GM23248 (cell line): ENCODE results near the gene IFT81. TPM values are rescaled to one million over a fixed set of nuclear protein-coding genes. Genes with fewer than 3 reads are reported as not detected.

Experiments used
- DNase-seq: peaks from one replicate; pipeline ENCODE4 v3.0.0-alpha.2; 2015
- H2AFZ ChIP-seq: fragments of 200-600 bp; sonication (generic); 2 replicates; pipeline ENCODE4 v1.6.1; 2016; ENCODE audit warnings: antibody characterized with exemption
- H3F3A ChIP-seq: fragments of 200-600 bp; sonication (generic); 2 replicates; pipeline ENCODE4 v1.6.1; 2016; ENCODE audit warnings: mild to moderate bottlenecking, antibody characterized with exemption, mixed run types; ENCODE audit not compliant: insufficient read depth
- H3K27ac ChIP-seq: fragments of 200-600 bp; sonication (generic); 2 replicates; pipeline ENCODE4 v1.5.1; 2016; ENCODE audit warnings: mild to moderate bottlenecking
- H3K27me3 ChIP-seq: fragments of 200-600 bp; sonication (generic); replicated peaks from 2 replicates; pipeline ENCODE4 v1.6.1; 2016; ENCODE audit warnings: mild to moderate bottlenecking; ENCODE audit not compliant: insufficient read depth
- H3K36me3 ChIP-seq: fragments of 200-600 bp; sonication (generic); 2 replicates; pipeline ENCODE4 v1.6.1; 2016; ENCODE audit warnings: low read depth, mild to moderate bottlenecking
- H3K4me1 ChIP-seq: fragments of 200-600 bp; sonication (generic); 2 replicates; pipeline ENCODE4 v1.6.1; 2016; ENCODE audit warnings: mild to moderate bottlenecking; ENCODE audit not compliant: insufficient read depth
- H3K4me2 ChIP-seq: fragments of 200-600 bp; sonication (generic); one replicate; pipeline ENCODE4 v1.6.1; 2016; ENCODE audit warnings: mild to moderate bottlenecking; ENCODE audit not compliant: unreplicated experiment
- H3K4me3 ChIP-seq: fragments of 200-600 bp; sonication (generic); 2 replicates; pipeline ENCODE4 v1.5.1; 2016; ENCODE audit warnings: mild to moderate bottlenecking
- H3K79me2 ChIP-seq: fragments of 200-600 bp; sonication (generic); 2 replicates; pipeline ENCODE4 v1.6.1; 2016; ENCODE audit warnings: mild to moderate bottlenecking; ENCODE audit not compliant: insufficient read depth
- H3K9ac ChIP-seq: fragments of 200-600 bp; sonication (generic); 2 replicates; pipeline ENCODE4 v1.6.1; 2016; ENCODE audit warnings: mild to moderate bottlenecking
- H3K9me2 ChIP-seq: fragments of 200-600 bp; sonication (generic); 2 replicates; pipeline ENCODE4 v1.6.1; 2016; ENCODE audit warnings: mixed run types, mild to moderate bottlenecking, moderate library complexity; ENCODE audit not compliant: insufficient read depth
- H3K9me3 ChIP-seq: fragments of 200-600 bp; sonication (generic); one replicate; pipeline ENCODE4 v1.6.1; 2017; ENCODE audit warnings: low read depth
- H4K20me1 ChIP-seq: fragments of 200-600 bp; sonication (generic); 2 replicates; pipeline ENCODE4 v1.6.0; 2016; ENCODE audit not compliant: insufficient read depth
- EZH2 ChIP-seq: fragments of 200-600 bp; sonication (generic); IDR thresholded peaks from 2 replicates; pipeline ENCODE4 v1.6.1; 2018; ENCODE audit warnings: antibody characterized with exemption, mild to moderate bottlenecking; ENCODE audit not compliant: insufficient read depth, poor library complexity, severe bottlenecking
- EZH2phosphoT487 ChIP-seq: fragments of 200-600 bp; sonication (generic); IDR thresholded peaks from 2 replicates; pipeline ENCODE4 v1.6.1; 2018; ENCODE audit warnings: antibody characterized with exemption, moderate library complexity, mild to moderate bottlenecking, low read depth; ENCODE audit not compliant: insufficient read depth
- WGBS, 2 experiments: methylation state at CpG; one replicate each; pipeline ENCODE4 v1.1.6; 2015 to 2017; ENCODE audit warnings: low lambda C conversion rate in 2 of 2, low coverage in 1 of 2; ENCODE audit errors: missing lambda C conversion rate in 2 of 2; 5-methylcytosine and 5-hydroxymethylcytosine counted together
- in situ Hi-C: fragments of 300-500 bp; cut with MboI; formaldehyde crosslinking; loops from 2 replicates; pipeline ENCODE4 v1.15.0; 2020
- polyA plus RNA-seq: library from polyadenylated mRNA; unstranded; fragments of >200 nt; fragmentation: Nextera tagmentation; extraction: Ambion mirVana; gene quantifications from 2 replicates; pipeline ENCODE4 v1.2.1, GENCODE V29; 2016
- total RNA-seq: library from RNA; depleted of rRNA; stranded (reverse); fragments of >200 nt; shearing (Covaris generic); gene quantifications from 2 replicates; pipeline ENCODE4 v1.2.3, GENCODE V29; 2014

The IFT81 gene
- total and polyA plus RNA-seq, 2 experiments from 2014 or later: 9.5 to 14.0 TPM

- in situ Hi-C loops: no loop called here
- Histone ChIP-seq H3K27ac (no peak overlapping the region), H3K79me2 (no peaks in the 10 kb centered on the region), H3K4me3 (no peak overlapping the region), H3K36me3 (no peaks in the 10 kb centered on the region), H3K9me2 (no peaks in the 10 kb centered on the region), H4K20me1 (no peaks in the 10 kb centered on the region), H3K9me3 (no peaks in the 10 kb centered on the region), H3F3A (no peaks in the 10 kb centered on the region), H3K4me1 (peaks cover 7% of the 10 kb centered on the region; the same call in 1 of the 2 replicates), H2AFZ (no peak overlapping the region), H3K27me3 (no peaks in the 10 kb centered on the region), H3K9ac (no peak overlapping the region), H3K4me2 (no peak overlapping the region)
- 81 to 82% methylated on average over 11 to 12 of the region's 12 CpGs for WGBS, 2 experiments
- no peak for DNase-seq
- TF ChIP-seq EZH2 (no peak), EZH2phosphoT487 (no peak)
Observed at GRCh38 chr12:110256780-110257431, 132.7 kb downstream of the IFT81 start.

GRCh38 chr12:110258466-110258865 lies 134.3 kb downstream of the IFT81 start:
- TF ChIP-seq EZH2 (no peak), EZH2phosphoT487 (no peak)
- no peaks in the 10 kb centered on the region for H3K27me3 ChIP-seq
- H3K9ac ChIP-seq: no peak overlapping the region
- H3K9me2 ChIP-seq: no peaks in the 10 kb centered on the region
- in situ Hi-C loops: no loop called here
- no peaks in the 10 kb centered on the region for H3K9me3 ChIP-seq
- no peaks in the 10 kb centered on the region for H3K79me2 ChIP-seq
- H3K4me1 ChIP-seq: peaks cover 2% of the 10 kb centered on the region; the same call in 1 of the 2 replicates
- no peak overlapping the region for H2AFZ ChIP-seq
- no peak overlapping the region for H3K27ac ChIP-seq
- no peaks in the 10 kb centered on the region for H3F3A ChIP-seq
- H3K4me2 ChIP-seq: no peak overlapping the region
- no peak for DNase-seq
- 90 to 94% methylated on average over 12 of the region's 12 CpGs for WGBS, 2 experiments
- no peaks in the 10 kb centered on the region for H4K20me1 ChIP-seq
- no peak overlapping the region for H3K4me3 ChIP-seq
- H3K36me3 ChIP-seq: no peaks in the 10 kb centered on the region

GRCh38 chr12:110262442-110263388 lies 138.6 kb downstream of the IFT81 start:
- Histone ChIP-seq H3K4me3 (no peak overlapping the region), H4K20me1 (no peaks in the 10 kb centered on the region), H3F3A (peaks cover 12% of the 10 kb centered on the region), H3K4me2 (no peak overlapping the region), H3K79me2 (no peaks in the 10 kb centered on the region), H2AFZ (no peak overlapping the region), H3K36me3 (no peaks in the 10 kb centered on the region), H3K9ac (no peak overlapping the region), H3K27me3 (no peaks in the 10 kb centered on the region), H3K9me3 (no peaks in the 10 kb centered on the region), H3K27ac (no peak overlapping the region), H3K4me1 (peaks cover 14% of the 10 kb centered on the region), H3K9me2 (no peaks in the 10 kb centered on the region)
- no peak for DNase-seq
- in situ Hi-C loops: no loop called here
- WGBS, 2 experiments: 76 to 77% methylated on average over 17 of the region's 17 CpGs
- TF ChIP-seq EZH2phosphoT487: no peak
- no peak for TF ChIP-seq EZH2

GRCh38 chr12:110266381-110266960 lies 142.3 kb downstream of the IFT81 start:
- Histone ChIP-seq H2AFZ (peak overlapping the region; percentile 19), H3K9me2 (no peaks in the 10 kb centered on the region), H3K4me3 (peak overlapping the region; percentile 36; the same call in 1 of the 2 replicates), H3F3A (peaks cover 24% of the 10 kb centered on the region), H3K27me3 (no peaks in the 10 kb centered on the region), H3K4me1 (peaks cover 47% of the 10 kb centered on the region), H3K36me3 (no peaks in the 10 kb centered on the region), H3K4me2 (peak overlapping the region; percentile 61), H3K9me3 (no peaks in the 10 kb centered on the region), H3K9ac (peak overlapping the region; percentile 63), H4K20me1 (no peaks in the 10 kb centered on the region), H3K79me2 (no peaks in the 10 kb centered on the region), H3K27ac (peak overlapping the region; percentile 80)
- 89 to 90% methylated on average over 5 of the region's 5 CpGs for WGBS, 2 experiments
- no peak for DNase-seq
- TF ChIP-seq EZH2 (no peak), EZH2phosphoT487 (no peak)
- in situ Hi-C loops: no loop called here
